GM21515 (cell line): ENCODE results near the gene HM13.
"Not testable (repeated sequence)": the region's sequence is repeated elsewhere in the genome, so short reads cannot be mapped to it uniquely, and the experiment has no call there.

ENCODE experiments used
- ATAC-seq: cut with Tn5 transposase; IDR thresholded peaks from one replicate; pipeline ENCODE4 v1.9.1; 2021; ENCODE audit not compliant: unreplicated experiment

The HM13 gene

DNA sequence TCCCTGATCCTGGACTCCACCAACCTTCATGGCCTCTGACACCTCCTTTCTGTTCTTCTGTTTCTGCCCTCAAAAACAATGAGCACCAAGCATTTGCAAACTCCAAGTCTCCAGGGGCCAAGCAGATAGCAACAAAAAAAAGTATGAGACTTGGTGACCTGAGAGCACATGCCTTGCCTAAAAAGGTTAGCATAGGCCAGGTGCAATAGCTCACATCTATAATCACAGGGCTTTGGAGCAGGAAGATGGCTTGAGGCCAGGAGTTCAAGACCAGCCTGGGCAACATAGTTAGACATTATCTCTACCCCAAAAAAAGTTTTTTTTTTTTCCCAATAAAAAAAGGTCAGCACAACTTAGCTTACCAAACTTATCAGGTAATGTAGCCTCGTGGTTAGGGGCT, 13.7 kb upstream of the HM13 start:
- no peak for ATAC-seq

DNA sequence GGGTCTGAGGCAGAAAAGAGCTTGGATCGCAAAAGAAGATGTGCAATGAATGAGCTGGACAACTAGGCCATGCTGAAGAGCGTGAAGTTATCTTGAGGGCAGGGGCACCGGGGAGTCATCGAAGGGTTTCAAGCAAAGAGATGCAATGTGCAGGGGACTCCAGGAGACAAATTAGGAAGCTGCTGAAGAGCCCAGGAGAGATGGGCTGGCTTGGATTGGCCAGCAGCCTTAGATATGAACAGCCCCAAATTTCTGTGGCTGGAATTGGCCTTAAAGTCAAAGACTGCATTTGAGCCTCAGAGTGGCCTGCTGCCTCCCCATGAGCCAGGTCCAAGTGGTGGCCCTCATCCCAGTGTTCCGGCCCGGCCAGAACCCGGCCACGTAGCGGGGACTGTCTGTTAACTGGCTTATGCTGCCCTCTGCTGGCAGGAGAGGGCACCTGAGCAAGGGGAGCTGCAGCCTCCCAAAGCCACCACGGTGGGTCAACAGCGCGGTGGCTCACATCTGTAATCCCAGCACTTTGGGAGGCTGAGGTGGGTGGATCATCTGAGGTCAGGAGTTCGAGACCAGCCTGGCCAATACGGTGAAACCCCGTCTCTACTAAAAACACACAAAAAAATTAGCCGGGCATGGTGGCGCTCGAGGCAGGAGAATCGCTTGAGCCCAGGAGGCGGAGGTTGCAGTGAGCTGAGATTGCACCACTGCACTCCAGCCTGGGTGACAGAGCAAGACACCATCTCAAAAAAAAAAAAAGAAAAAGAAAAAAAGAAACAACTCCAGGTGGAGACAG, 11.2 kb upstream of the HM13 start:
- ATAC-seq = peak; percentile 96

DNA sequence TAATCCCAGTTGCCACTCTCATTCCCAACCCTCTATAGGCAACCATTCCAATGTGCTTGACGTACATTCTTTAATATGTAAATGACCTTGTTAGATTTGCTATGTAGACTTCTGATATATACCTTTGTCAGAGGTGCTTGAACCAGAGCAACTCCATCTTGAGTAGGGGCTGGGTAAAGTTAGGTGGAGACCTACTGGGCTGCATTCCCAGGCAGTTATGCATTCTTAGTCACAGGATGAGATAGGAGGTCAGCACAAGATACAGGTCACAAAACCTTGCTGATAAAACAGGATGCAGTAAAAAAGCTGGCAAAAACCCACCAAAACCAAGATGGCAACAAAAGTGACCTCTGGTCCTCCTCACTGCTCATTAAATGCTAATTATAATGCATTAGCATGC, 8.3 kb upstream of the HM13 start:
- ATAC-seq = no peak

DNA sequence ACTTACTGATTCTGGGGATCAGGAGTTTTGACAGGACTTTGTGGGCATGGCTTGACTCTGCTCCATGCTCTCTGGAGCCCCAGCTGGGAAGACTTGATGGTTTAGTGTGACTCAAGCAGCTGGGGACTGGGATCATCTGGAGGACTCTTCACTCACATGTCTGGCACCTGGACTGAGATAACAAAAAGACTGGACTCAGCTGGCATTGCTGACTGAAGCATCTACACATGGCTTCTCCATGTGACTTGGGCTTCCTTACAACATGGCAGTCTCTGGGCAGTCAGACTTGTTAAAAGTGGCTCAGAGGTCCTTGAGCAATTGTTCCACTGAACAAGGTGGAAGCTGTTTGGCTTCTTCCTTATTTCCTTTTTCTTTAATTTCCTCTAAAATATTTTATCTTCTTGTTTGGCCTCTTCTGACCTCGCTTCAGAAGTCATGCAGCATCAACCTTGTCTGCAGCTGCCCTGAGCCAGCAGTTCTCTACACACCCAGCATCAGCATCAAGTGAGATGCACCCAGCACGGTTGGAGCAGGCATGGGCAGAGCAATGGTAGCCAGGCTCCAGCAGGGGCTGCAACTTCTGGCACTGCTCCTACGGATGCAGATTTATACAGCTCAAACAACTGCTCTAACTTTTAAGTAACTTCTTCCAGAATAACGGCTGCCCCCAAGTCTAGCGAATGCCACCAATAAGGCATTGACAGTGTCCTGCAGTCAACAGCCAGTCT, 5.6 kb upstream of the HM13 start:
- no peak for ATAC-seq

DNA sequence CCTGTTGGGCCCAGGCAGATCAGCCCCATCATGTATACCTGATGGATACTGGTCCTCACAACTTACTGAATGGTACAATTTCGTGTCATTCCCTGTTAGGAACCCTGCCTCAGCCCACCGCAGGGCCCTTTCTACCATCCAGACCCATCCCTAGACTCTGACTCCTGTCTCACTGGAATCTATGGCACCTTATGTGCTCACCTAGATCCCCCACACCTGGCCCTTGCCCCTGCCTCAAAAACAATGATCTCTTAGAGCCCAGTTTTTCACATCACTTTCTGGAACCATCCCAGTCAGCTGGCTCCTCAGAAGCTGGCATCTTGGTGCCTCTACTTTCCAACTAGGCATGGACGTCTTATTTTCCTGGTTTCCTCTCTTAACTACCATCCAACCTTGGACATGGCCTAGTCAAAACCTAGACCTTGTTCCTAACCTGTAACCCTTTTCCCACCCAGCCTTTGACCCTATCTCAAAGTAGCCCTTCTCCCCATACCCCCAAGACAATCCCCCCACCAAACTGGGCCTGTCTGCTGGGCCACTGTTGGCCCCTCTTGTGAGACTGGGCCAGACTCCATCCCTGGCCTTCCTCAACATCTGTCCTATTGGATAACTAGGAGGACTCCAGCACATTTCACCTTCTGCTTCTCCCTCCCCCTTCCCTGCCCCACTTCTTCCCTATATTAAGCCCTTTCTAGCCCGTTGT, 981 bp downstream of the HM13 start:
- peak; percentile 4 for ATAC-seq

DNA sequence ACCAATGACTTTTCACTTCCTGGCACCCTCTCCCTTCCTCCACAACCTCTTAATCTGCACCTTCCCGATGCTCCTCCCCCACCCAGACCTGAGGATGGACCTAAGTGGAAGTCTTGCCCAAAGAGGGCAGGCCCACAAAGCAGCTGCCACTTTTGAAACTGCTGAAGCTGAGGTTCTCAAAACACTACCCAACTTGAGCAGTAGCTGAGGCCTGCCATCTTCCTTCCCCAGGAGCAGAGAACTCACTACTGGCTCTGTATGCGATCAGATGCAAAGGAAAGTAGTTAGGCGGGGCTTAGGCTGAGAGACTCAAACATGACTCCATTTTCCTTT, 1.5 kb downstream of the HM13 start:
- no peak for ATAC-seq

DNA sequence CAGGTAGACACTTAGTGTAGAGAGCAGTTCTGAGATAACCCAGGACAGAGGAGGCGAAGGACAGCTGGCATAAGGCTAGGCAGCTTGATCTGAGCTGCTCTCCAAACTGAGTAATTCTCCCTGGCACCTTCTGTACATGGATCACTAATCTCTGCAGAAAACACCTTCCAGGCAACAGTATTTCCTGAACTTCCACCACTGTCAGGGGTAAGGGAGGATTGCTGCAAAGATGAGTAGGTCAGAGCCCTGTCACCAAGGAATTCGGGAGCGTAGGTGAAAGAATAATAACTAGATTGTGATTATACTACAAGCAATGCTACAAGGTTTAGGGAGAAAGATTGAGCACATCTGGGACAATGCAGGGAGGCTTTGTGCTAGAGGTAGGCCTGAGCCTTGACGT, 1.9 kb downstream of the HM13 start:
- ATAC-seq = no peak

DNA sequence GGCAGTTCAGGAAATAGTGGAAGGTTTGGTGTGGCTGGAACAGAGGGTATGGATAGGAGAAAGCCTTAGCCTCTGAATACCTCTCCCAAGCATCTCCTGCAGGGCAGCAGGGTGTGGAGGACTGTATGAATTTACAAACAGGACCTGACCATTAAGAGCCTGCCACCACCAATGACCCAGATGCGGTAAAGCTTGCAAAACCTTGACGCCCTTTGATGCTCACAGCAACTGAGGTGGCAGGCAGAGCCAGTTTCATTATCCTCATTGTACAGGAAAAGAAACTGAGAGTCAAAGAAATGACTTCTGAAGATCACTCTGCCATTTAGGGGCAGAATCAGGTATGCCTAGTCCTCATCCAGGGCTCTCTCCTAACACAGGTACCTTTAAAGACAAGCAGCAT, 2.4 kb downstream of the HM13 start:
- ATAC-seq = no peak

DNA sequence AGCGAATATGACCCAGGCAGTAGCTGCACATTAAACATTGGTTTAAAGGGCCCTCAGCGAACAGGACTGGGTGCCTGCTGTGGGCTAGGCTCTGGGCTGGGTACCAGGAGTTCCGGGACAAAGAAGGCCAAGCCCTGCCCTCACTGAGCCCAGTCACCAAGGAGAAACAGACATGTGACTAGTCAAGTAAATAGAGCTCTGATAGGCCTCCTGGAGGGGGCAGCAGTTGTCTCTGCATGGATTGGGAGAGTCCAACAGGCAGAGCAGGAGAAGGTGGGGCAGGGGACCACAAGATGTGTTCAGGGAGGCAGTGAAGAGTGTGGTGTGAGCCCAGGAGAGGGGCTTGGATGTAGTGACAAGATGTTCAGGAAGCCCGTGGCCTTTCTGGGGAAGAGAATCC, 3.1 kb downstream of the HM13 start:
- no peak for ATAC-seq

DNA sequence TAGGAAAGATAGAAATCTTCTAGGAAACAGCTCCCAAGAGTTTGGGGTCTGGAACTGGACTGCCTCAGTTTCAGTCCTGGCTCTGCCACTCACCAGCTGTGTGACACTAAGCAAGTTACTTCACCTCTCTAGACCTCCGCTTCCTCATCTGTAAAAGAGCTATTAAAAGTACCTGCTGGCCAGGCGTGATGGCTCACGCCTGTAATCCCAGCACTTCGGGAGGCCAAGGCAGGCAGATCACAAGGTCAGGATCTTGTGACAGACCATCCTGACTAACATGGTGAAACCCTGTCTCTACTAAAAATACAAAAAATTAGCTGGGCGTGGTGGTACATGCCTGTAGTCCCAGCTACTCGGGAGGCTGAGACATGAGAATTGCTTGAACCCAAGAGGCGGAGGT, 7.0 kb downstream of the HM13 start:
- ATAC-seq = not testable (repeated sequence)

DNA sequence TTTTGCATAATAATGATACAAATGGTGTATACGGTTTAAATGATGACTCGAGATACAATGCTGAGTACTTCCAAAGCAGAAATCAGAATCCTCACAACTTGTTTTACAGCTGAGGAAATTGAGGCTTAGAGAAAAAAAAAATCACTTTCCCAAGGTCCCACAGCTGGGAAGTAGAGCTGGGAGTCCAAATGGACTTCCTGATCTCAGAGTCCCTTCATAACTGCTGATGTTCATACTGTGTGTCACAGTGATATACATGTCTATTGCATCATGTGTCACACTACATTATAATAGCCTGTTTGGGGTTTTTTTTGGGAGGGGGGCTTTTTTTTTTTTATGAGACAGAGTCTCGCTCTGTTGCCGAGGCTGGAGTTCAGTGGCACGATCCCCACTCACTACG, 8.5 kb downstream of the HM13 start:
- no peak for ATAC-seq

DNA sequence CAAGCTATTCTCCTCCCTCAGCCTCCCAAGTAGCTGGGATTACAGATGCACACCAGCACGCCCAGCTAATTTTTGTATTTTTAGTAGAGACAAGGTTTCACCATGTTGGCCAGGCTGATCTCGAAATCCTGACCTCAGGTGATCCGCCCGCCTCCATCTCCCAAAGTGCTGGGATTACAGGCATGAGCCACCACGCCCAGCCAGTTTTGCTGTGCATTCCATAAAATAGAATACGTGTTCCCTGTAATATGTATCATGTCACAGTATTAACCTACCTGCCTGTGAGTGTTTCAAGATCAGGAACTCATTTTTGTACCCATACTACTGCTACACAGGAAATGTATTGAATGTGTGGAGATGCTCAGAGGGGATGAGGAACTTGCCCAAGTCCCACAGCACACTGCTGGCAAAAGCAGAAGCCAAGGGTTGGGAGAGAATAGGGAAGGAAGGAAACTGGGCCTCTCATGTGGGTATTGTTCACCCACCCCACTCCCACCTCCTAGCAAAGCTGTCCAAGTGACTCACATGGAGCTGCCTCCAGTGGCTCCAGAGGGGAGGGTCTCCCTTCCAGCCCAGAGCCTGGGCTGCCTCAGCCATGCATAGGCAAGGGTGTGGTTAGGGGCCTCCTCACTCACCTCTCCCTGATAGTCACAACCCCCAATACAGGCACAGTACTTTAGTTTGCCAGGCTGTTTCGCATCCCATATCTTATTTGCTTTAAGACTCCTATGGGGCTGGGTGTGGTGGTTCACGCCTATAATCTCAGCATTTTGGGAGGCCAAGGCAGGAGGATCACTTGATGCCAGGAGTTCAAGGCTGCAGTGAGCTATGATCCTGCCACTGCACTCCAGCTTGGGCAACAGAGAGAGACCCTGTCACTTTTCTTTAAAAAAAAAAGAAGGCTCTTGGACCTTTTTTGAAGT, 9.4 kb downstream of the HM13 start:
- ATAC-seq = no peak

DNA sequence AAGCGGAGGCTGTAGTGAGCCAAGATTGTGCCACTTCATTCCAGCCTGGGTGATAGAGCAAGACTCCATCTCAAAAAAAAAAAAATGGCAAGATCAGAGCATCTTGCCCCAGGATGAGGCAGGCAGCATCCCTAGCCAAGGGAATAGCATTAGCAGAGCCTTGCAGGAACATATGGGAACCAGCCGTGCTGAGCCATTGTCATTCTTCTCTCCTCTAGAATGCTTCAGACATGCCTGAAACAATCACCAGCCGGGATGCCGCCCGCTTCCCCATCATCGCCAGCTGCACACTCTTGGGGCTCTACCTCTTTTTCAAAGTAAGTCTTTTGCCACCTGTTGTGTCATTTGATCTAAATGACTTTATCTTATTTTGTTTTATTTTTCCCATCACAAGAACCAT, 13.0 kb downstream of the HM13 start:
- ATAC-seq = no peak

DNA sequence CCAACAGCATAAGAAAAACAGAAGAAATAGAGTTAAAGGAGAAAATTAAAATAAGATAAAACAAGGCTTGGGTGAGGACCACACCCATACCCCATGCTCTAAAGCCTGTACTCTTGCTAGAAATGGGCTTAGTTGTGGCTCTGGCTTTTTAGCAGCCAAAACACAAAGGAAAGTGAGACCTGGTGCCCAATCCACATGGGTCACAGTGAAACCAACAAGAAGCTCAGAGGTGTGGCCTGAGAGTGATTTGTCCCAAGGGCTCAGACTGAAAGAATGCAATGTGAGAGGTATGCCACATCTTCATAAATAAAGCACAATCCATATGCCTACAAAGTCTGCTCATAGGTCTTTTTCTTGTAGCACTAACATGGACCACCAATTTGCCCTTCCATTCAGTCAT, 21.1 kb downstream of the HM13 start:
- no peak for ATAC-seq

DNA sequence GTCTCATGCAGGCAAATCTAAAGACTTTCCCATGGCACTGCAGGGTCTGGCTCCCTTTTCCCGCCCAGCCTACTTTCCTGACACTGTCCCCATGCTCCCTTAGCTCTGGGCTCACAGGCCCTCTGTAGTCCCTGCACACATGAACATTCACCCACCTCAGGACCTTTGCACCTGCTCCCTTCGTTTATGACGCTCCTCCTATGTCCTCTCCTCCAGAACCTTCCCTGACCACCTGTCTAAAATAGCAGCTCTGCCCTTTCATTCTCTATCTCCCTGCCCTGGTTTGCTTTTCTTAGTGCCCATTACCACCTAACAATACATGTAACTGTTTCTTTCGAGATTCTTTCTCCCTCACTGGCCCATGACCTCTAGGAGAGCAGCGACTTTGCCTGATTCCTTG, 22.3 kb downstream of the HM13 start:
- ATAC-seq = no peak

DNA sequence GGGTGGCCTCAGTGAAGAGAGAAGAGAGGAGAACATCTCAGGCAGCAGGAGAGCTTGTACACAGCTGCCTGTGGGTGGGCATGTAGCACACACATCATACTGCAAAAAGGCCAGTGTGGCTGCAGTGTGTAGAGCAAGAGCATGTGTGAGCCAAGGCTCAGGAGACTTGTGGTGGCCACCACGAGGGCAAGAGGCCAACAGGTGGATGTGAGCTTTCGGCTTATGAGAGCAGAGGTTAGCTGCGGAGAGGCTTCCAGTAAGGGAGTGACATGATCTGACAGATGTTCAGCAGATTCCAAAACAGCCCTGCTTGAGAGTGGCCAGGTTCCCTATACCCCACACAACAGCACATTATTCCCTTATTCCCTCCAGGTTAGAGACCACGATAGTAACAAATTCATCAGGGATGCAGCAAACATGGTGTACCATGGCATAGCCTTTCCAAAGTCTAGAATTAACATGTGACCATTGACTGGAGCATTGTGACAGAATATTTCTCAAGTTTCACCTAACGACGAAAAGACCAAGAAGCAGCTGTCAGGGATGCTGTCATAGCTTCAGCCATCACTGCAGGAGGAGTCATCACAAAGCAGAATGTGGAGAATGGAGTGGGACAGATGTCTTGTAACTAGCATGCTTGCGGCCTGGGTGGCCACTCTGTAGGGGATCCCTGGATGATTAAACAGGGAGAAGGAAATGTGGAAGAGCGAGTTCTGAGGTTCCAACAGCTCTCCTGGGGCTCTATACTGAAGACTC, 23.1 kb downstream of the HM13 start:
- no peak for ATAC-seq

DNA sequence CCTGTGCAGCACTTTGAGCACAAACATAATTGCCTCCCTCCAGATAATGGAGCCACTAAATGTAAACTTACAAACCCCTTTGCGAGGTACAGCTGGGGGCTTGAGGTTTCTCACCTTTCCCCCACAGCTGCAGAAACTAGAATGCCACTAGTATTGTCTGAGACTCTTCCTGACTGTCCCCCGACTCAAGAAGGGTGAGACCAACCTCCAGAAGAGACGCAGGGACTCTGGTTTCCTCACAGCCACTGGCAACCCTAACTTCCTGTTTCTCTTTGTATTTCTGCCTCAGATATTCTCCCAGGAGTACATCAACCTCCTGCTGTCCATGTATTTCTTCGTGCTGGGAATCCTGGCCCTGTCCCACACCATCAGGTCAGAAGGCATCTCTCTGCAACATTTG, 23.6 kb downstream of the HM13 start:
- ATAC-seq = no peak

DNA sequence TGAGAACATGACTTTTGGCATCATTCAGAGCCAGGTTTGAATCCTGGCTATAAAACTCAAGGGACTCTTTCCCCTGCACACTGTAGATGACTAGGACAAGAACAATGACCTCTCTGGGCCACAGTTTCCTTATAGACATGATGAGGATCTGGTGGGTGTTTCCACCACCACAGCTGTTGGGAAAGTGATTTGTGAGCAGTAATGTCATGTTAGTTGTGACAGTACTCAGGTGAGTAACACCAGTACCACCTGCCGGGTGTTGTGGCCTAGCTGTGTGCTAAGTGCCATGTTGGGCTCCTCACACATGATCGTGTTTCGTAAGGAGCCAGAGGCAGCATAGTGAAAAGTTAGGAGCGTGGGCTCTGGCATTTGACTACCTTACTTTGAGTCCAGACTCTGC, 24.1 kb downstream of the HM13 start:
- ATAC-seq = no peak

DNA sequence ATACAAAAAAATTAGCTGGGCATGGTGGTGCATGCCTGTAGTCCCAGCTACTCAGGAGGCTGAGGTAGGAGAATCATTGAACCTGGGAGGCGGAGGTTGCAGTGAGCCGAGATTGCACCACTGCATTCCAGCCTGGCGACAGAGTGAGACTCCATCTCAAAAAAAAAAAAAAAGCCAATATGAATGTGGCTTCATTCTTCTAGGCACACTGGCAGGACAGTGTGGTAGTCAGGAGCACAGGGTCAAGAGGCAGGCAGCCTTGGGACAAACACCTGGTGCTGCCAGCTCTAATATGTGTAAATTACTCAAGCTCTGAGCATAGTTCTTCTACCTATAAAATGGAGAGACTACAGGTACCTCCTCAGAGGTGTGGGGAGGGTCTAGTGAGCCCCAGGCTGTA, 25.4 kb downstream of the HM13 start:
- ATAC-seq = not testable (repeated sequence)

DNA sequence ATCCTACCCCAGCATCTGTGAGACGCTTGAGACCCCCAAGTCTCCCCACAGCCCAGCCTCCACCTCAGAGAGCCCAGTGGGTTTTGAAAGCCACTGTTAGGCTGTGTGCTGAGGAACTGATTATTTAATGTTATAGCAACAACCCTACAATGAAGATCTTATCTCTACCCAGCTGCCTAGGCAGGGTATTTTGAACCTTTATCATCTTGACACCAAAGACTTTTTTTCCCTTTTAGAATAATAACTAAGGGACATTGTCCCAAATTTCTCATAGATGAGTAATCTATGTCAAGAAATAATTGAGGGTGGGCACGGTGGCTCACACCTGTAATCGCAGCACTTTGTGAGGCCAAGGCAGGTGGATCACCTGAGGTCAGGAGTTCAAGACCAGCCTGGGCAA, 26.2 kb downstream of the HM13 start:
- ATAC-seq = no peak
